Subcutaneous abdominal adipose tissue (tissue), 5 donors: Measurements from ENCODE around the gene NKTR.
A peak's percentile ranks its signal among the peaks of the same experiment; 100 is the strongest.

Source experiments
- H3K27ac ChIP-seq: one replicate; pipeline ENCODE4 v1.7.0; 2013; ENCODE audit warnings: low read depth, mild to moderate bottlenecking, inconsistent platforms, low read length, moderate library complexity
- H3K27me3 ChIP-seq, 5 donors: one replicate each; pipeline ENCODE4 v1.7.0; 2013; ENCODE audit warnings: low read length in 5 of 5, inconsistent platforms in 1 of 5; ENCODE audit not compliant: control insufficient read depth in 5 of 5, insufficient read depth in 4 of 5
- H3K36me3 ChIP-seq, 5 donors: one replicate each; pipeline ENCODE4 v1.7.0; 2013; ENCODE audit warnings: low read length in 5 of 5; ENCODE audit not compliant: control insufficient read depth in 5 of 5, insufficient read depth in 5 of 5
- H3K4me1 ChIP-seq, 5 donors: one replicate each; pipeline ENCODE4 v1.7.0; 2013; ENCODE audit warnings: low read length in 5 of 5, mild to moderate bottlenecking in 3 of 5, moderate library complexity in 1 of 5; ENCODE audit not compliant: control insufficient read depth in 5 of 5, insufficient read depth in 5 of 5
- H3K4me3 ChIP-seq, 5 donors: one replicate each; pipeline ENCODE4 v1.7.0; 2013; ENCODE audit warnings: low read length in 5 of 5, low read depth in 1 of 5
- H3K9ac ChIP-seq, 5 donors: one replicate each; pipeline ENCODE4 v1.7.0; 2013; ENCODE audit warnings: low read length in 5 of 5, mild to moderate bottlenecking in 4 of 5, moderate library complexity in 3 of 5
- H3K9me3 ChIP-seq, 5 donors: one replicate each; pipeline ENCODE4 v1.7.0; 2013; ENCODE audit warnings: low read length in 5 of 5; ENCODE audit not compliant: control insufficient read depth in 5 of 5
- donor health status: healthy.
- donor health status: healthy.
- donor health status: healthy.
- donor health status: healthy.
- donor health status: healthy.

NKTR gene

DNA sequence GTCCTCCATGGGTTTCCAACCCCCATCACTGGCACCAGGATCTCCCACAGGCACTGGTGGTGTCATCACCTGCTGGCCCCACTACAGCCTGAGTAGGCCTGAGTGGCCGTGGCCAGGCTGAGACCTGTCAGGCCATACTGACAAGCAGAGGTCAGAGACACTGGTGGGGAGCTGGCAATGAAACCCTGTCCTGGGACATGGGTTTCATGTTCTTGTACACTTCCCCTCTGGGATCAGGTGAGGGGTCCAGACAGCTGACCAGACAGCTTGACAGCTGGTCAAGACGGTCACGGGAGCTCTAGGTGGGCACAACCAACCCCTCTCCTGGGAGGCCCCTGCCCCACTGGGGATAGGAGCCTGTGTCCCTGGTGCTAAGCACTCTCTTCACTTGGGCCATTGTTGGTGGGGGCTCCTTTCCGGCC, 66.1 kb downstream of the NKTR start:
- Histone ChIP-seq H3K9me3 (peaks cover 0 to 6% (median 0%) of the 10 kb centered on the region in 5 donors), H3K36me3 (peaks cover 0 to 2% (median 0%) of the 10 kb centered on the region in 5 donors), H3K27ac (no peak overlapping the region), H3K4me1 (peaks cover 0 to 20% (median 10%) of the 10 kb centered on the region in 5 donors), H3K4me3 (no peak overlapping the region), H3K9ac (peak overlapping the region in 1 of 5 donors; percentile 24), H3K27me3 (peaks cover 0 to 3% (median 0%) of the 10 kb centered on the region in 5 donors)

DNA sequence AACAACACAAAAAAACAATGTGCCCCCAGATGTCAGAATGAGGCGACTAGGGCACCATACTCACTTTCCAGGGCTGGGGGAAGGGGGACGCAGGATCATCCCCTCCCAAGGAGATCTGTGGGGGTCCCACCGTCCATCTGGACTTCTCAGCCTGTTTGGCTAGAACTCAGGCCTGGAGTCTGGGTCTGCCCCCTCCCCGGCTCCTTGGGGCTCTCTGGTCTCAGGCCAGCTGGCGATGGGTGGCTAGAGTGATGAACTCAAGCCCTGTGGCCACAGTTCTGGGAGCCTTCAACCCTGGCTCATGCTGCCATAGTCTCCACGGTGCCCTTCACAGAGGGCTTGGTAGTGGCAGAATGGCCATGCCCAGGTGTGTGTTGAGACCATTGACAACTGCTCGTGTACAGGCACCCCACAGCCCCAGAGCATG, 66.6 kb downstream of the NKTR start:
- peaks cover 0 to 20% (median 10%) of the 10 kb centered on the region in 5 donors for H3K4me1 ChIP-seq
- no peak overlapping the region for H3K4me3 ChIP-seq
- H3K9ac ChIP-seq: no peak overlapping the region
- no peak overlapping the region for H3K27ac ChIP-seq
- H3K36me3 ChIP-seq: no peaks in the 10 kb centered on the region
- H3K9me3 ChIP-seq: peaks cover 0 to 6% (median 0%) of the 10 kb centered on the region in 5 donors
- H3K27me3 ChIP-seq: peaks cover 0 to 3% (median 0%) of the 10 kb centered on the region in 5 donors

DNA sequence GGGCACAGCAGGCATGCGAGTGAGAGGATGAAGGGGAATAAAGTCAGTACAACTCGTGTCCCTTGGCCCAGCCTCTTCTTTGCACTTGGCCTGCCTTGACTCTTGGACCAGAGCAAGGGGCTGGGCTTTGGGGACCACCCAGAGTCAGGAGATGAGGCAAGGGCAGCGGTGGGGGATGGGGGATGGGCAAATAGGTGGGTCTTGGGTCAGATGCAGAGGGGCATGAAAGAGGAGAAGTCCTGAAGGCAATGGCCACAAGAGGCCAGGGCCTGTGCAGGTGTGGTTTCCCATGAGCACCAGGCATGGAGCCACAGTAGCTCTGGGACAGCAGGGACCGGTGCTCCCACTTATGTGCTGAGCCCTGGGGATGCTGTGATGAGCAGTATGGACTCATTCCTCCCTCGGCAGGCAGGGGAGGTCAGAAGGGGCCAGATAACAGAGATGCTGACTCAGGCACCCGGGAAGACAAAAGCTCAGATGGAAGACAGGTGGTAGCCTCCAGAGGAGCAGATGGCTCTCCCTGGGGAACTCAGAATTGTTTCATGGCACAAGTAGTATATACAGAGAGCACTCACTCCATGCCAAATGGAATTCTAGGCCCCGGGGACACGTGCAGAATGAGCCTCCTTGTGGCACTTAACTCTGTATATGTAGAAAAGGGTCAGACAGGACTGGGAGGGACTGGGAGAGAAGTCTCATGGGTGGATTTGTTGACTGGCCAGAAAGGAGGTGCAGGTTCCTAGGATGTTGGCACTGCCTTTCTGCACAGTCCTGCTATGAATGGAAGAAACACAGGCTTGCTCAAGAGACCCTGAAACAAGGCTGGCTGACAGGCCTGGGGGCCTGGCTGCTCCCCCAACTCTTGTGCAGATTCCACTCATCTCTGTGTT, 67.3 kb downstream of the NKTR start:
- Histone ChIP-seq H3K4me3 (no peak overlapping the region), H3K9me3 (peaks cover 0 to 6% (median 0%) of the 10 kb centered on the region in 5 donors), H3K4me1 (peaks cover 0 to 20% (median 10%) of the 10 kb centered on the region in 5 donors), H3K27me3 (peaks cover 0 to 3% (median 0%) of the 10 kb centered on the region in 5 donors), H3K36me3 (no peaks in the 10 kb centered on the region), H3K9ac (no peak overlapping the region), H3K27ac (no peak overlapping the region)

DNA sequence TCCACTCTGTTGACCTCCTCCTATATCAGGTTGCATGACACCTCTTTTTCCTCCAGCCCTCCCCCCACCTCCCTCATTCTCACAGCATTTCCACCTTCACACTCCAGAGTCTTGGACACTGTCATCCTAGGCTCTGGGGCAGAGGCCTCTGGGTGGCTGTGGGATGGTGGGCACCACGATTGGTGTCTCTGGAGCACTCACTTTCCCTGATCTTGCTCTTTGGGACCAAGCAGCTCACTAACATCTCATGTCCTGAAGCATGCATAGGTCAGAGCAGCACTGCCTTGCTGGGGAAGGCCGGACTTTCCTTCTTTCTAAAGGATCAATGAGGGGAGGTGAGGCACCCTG, 67.9 kb downstream of the NKTR start:
- peaks cover 0 to 10% (median 4%) of the 10 kb centered on the region in 5 donors for H3K9me3 ChIP-seq
- H3K27me3 ChIP-seq: peaks cover 0 to 3% (median 0%) of the 10 kb centered on the region in 5 donors
- no peak overlapping the region for H3K27ac ChIP-seq
- H3K9ac ChIP-seq: no peak overlapping the region
- peaks cover 0 to 20% (median 10%) of the 10 kb centered on the region in 5 donors for H3K4me1 ChIP-seq
- H3K36me3 ChIP-seq: no peaks in the 10 kb centered on the region
- no peak overlapping the region for H3K4me3 ChIP-seq

DNA sequence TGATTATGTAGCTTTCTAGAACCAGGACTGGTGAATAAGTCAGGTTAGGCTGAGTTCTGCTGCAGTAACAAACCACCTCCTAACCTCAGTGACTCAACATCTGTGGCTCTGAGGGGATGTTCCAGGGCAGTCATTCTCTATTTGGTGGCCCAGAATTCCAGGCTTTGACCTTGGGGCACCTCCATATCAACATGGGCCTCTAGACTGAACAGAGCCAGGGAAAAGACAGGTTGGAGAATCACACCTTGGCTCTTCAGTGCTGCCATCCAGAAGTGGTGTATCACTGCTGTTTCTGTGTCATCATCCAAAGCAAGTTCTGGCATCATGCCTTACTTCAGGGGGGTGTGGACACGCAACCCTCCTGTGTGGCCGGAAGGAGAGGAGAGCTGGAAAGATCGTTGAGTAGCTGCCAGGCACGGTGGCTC, 68.3 kb downstream of the NKTR start:
- Histone ChIP-seq H3K9ac (no peak overlapping the region), H3K36me3 (no peaks in the 10 kb centered on the region), H3K4me1 (peaks cover 0 to 20% (median 10%) of the 10 kb centered on the region in 5 donors), H3K4me3 (no peak overlapping the region), H3K27ac (no peak overlapping the region), H3K9me3 (peaks cover 0 to 10% (median 4%) of the 10 kb centered on the region in 5 donors), H3K27me3 (peaks cover 0 to 3% (median 0%) of the 10 kb centered on the region in 5 donors)

DNA sequence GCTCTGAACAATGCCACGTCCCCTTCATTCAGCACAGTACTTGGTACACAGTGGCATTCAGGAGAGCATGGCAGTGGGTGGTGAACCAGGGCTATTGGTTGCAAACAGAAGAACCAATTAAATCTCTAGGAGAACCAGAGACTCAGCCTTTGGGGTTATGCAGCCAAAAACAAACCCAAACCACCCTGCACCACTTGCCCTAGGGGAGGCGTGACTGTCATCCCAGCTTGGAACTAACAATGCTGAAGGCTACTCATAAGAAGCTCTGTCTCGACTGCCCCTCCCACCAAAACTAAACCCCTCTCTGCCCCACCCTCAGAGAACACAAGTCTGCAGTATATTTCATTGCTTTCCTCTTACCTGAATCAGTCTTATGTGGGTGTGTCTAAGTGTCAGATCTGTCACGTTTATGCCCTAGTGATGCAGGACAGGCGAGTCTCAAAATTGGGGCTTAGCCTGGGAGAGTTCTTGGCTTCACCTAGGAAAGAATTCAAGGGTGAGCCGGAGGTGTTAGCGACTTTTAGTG, 69.6 kb downstream of the NKTR start:
- H3K9ac ChIP-seq: no peak overlapping the region
- H3K27ac ChIP-seq: no peak overlapping the region
- no peak overlapping the region for H3K4me3 ChIP-seq
- H3K9me3 ChIP-seq: peaks cover 0 to 10% (median 4%) of the 10 kb centered on the region in 5 donors
- H3K27me3 ChIP-seq: peaks cover 0 to 3% (median 0%) of the 10 kb centered on the region in 5 donors
- H3K4me1 ChIP-seq: peaks cover 0 to 20% (median 10%) of the 10 kb centered on the region in 5 donors
- no peaks in the 10 kb centered on the region for H3K36me3 ChIP-seq

DNA sequence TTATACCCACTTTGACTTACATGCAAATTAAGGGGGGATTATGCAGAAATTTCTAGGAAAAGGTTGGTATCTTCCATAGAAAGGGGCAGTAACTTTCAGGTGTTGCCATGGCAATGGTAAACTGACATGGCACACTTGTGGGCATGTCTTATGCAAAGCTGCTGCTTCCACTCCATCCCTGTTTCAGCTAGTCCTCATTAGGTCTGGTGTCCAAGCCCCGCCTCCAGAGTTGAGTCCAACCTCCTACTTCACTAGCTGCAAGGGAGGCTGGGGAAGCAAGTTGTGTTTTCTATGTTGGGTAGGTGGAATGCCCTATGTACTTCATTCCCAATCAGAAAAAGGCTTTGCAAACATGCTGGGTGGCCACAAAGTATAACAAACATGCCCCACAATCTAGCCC, 70.2 kb downstream of the NKTR start:
- H3K9ac ChIP-seq: no peak overlapping the region
- peaks cover 0 to 10% (median 4%) of the 10 kb centered on the region in 5 donors for H3K9me3 ChIP-seq
- peaks cover 0 to 20% (median 10%) of the 10 kb centered on the region in 5 donors for H3K4me1 ChIP-seq
- H3K27ac ChIP-seq: no peak overlapping the region
- no peak overlapping the region for H3K4me3 ChIP-seq
- no peaks in the 10 kb centered on the region for H3K36me3 ChIP-seq
- H3K27me3 ChIP-seq: peaks cover 0 to 3% (median 0%) of the 10 kb centered on the region in 5 donors

DNA sequence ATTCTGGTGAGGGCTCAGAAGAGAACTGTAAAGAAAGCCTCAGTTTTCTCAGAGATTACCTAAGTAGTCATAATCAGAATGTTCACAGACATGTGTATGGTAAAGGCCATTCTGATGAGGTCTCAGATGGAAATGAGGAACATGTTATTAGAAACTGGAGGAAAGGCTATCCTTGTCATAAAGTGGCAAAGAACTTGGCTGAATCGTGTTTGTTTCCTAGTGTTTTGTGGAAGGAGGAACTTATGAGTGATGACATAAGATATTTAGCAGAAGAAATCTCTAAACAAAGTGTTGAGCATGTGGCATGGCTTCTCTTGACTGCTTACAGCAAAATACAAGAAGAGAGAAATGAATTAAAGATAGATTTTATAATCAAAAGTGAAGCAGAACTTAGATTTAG, 72.0 kb downstream of the NKTR start:
- H3K4me3 ChIP-seq: no peak overlapping the region
- peaks cover 0 to 10% (median 4%) of the 10 kb centered on the region in 5 donors for H3K9me3 ChIP-seq
- peaks cover 0 to 3% (median 0%) of the 10 kb centered on the region in 5 donors for H3K27me3 ChIP-seq
- no peak overlapping the region for H3K27ac ChIP-seq
- no peak overlapping the region for H3K9ac ChIP-seq
- peaks cover 0 to 1% (median 0%) of the 10 kb centered on the region in 5 donors for H3K4me1 ChIP-seq
- no peaks in the 10 kb centered on the region for H3K36me3 ChIP-seq

DNA sequence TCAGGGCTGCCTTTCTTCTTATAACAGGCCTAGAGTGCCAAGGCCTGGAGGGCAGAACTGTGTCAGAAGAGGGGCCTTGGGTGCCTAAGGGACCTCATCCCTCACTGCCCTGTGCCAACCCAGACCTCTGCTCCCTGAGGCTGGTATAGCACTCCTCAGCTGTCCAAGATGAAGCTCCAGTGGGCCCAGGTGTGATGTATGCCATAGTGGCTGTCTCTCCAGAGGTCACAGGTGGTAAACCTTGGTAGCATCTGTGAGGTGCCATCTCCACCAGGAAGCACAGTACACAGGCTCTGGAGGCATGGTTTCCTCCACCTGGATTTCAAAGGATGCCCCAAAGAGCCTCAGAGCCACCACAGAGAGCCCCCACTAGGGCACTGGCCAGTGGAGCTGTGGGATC, 72.6 kb downstream of the NKTR start:
- Histone ChIP-seq H3K4me1 (no peaks in the 10 kb centered on the region), H3K36me3 (no peaks in the 10 kb centered on the region), H3K9ac (no peak overlapping the region), H3K27ac (no peak overlapping the region), H3K4me3 (no peak overlapping the region), H3K27me3 (peaks cover 0 to 3% (median 0%) of the 10 kb centered on the region in 5 donors), H3K9me3 (peaks cover 0 to 10% (median 4%) of the 10 kb centered on the region in 5 donors)

DNA sequence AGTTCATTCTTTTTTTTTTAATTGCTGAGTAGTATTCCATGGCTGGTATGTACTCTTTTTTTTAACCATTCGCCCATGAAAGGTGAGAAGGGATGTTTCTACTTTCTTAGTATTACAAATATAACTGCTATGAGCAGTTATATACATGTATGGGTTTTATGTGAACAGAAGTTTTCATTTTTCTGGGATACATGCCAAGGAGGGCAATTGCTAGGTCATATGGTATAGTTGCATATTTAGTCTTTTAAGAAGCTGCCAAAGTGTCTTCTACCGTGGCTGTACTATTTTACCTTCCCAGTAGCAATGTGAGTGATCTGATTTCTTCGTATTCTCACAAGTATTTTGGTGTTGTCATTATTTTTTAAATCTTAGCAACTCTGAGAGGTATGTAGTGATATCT, 73.7 kb downstream of the NKTR start:
- no peaks in the 10 kb centered on the region for H3K36me3 ChIP-seq
- H3K4me1 ChIP-seq: no peaks in the 10 kb centered on the region
- H3K9ac ChIP-seq: no peak overlapping the region
- no peak overlapping the region for H3K4me3 ChIP-seq
- peaks cover 0 to 8% (median 4%) of the 10 kb centered on the region in 5 donors for H3K9me3 ChIP-seq
- H3K27me3 ChIP-seq: peaks cover 0 to 3% (median 0%) of the 10 kb centered on the region in 5 donors
- no peak overlapping the region for H3K27ac ChIP-seq
